Measurements from ENCODE around the gene SLX9.
A peak's percentile ranks its signal among the peaks of the same experiment; 100 is the strongest.

Gene SLX9

DNA sequence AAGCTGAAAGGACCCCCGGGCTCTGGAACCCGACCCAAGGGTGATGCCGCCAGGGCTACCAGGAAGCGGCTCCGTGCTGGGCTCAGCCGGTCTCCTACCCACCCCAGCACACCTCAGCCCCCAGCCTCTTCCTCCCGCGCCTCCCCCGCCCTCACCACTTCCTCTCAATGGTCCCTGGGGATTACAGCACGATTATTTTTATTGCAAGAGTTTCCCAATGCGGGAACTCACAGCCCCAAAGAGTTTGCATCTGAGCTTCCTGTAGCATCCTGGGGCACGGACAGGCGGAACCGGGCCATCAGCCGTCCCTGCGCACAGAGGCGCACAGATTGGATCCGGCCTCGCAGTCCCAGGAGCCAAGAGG, 8.7 kb upstream of the SLX9 start:
- WGBS (ENCODE audit: extremely low coverage, insufficient coverage, insufficient read length), result no CpG with 5 or more reads among the region's 19 CpGs
- H3K4ac ChIP-seq (ENCODE audit: low read depth, low read length), result no peak overlapping the region
- no peak overlapping the region for H3K4me2 ChIP-seq (ENCODE audit: low read length)
- H3K27ac ChIP-seq (ENCODE audit: low read depth, low read length), result no peak overlapping the region
- no peak overlapping the region for H4K91ac ChIP-seq (ENCODE audit: low read depth, low read length)
- H2BK5ac ChIP-seq (ENCODE audit: low read depth, low read length, poor library complexity), result no peak overlapping the region
- no peak overlapping the region for H2BK12ac ChIP-seq (ENCODE audit: low read length)
- no peak overlapping the region for H4K12ac ChIP-seq (ENCODE audit: low read depth, low read length)
- H4K8ac ChIP-seq (ENCODE audit: low read depth, low read length), result no peak overlapping the region
- H3K18ac ChIP-seq (ENCODE audit: low read length), result no peak overlapping the region
- H3K14ac ChIP-seq (ENCODE audit: low read length), result no peak overlapping the region
- no peak overlapping the region for H3K23ac ChIP-seq (ENCODE audit: low read length)
- H2BK120ac ChIP-seq (ENCODE audit: insufficient read depth, low read length, poor library complexity), result no peak overlapping the region
- no peak overlapping the region for H3K9ac ChIP-seq (ENCODE audit: low read length)
- H3K9me3 ChIP-seq (ENCODE audit: insufficient read depth, low read depth, low read length), result peaks cover 15% of the 10 kb centered on the region
- peaks cover 16 to 32% of the 10 kb centered on the region in 2 experiments for H3K4me1 ChIP-seq (ENCODE audit: control insufficient read depth in 1 of 2, insufficient read depth in 2 of 2, low read length in 2 of 2)
- peak in 1 of 2 donors; percentile 3 for DNase-seq
- no peak overlapping the region for H2AFZ ChIP-seq (ENCODE audit: insufficient read depth, low read length, poor library complexity)
- H3K79me1 ChIP-seq (ENCODE audit: low read length), result no peaks in the 10 kb centered on the region
- no peaks in the 10 kb centered on the region for H3K36me3 ChIP-seq (ENCODE audit: control insufficient read depth in 1 of 2, insufficient read depth in 2 of 2, low read length in 2 of 2)
- H3K27me3 ChIP-seq (ENCODE audit: insufficient read depth, low read length), result peaks cover 51% of the 10 kb centered on the region
- no peaks in the 10 kb centered on the region for H3K79me2 ChIP-seq (ENCODE audit: control insufficient read depth, insufficient read depth, low read length, poor library complexity)
- H3K4me3 ChIP-seq (ENCODE audit: low read depth, low read length), result no peak overlapping the region
- H2AK5ac ChIP-seq (ENCODE audit: low read length), result no peak overlapping the region

GRCh38 chr21:44931501-44932407, 8.1 kb upstream of the SLX9 start:
- H3K4me3 ChIP-seq (ENCODE audit: low read depth, low read length), result no peak overlapping the region
- DNase-seq, result peak in 1 of 2 donors; percentile 24

GRCh38 chr21:44932408-44933181, 7.2 kb upstream of the SLX9 start:
- Histone ChIP-seq H3K4ac (ENCODE audit: low read depth, low read length) (no peak overlapping the region), H4K12ac (ENCODE audit: low read depth, low read length) (no peak overlapping the region), H3K27ac (ENCODE audit: low read depth, low read length) (no peak overlapping the region), H3K79me2 (ENCODE audit: control insufficient read depth, insufficient read depth, low read length, poor library complexity) (no peaks in the 10 kb centered on the region), H2BK5ac (ENCODE audit: low read depth, low read length, poor library complexity) (no peak overlapping the region), H3K18ac (ENCODE audit: low read length) (no peak overlapping the region), H4K8ac (ENCODE audit: low read depth, low read length) (no peak overlapping the region), H3K36me3 (ENCODE audit: control insufficient read depth in 1 of 2, insufficient read depth in 2 of 2, low read length in 2 of 2) (no peaks in the 10 kb centered on the region), H3K14ac (ENCODE audit: low read length) (no peak overlapping the region), H3K9me3 (ENCODE audit: insufficient read depth, low read depth, low read length) (peaks cover 8% of the 10 kb centered on the region), H2AFZ (ENCODE audit: insufficient read depth, low read length, poor library complexity) (no peak overlapping the region), H3K27me3 (ENCODE audit: insufficient read depth, low read length) (peaks cover 51% of the 10 kb centered on the region), H3K9ac (ENCODE audit: low read length) (no peak overlapping the region), H3K4me3 (ENCODE audit: low read depth, low read length) (no peak overlapping the region), H2BK120ac (ENCODE audit: insufficient read depth, low read length, poor library complexity) (no peak overlapping the region), H3K4me1 (ENCODE audit: control insufficient read depth in 1 of 2, insufficient read depth in 2 of 2, low read length in 2 of 2) (peaks cover 11 to 19% of the 10 kb centered on the region in 2 experiments), H2AK5ac (ENCODE audit: low read length) (no peak overlapping the region), H2BK12ac (ENCODE audit: low read length) (no peak overlapping the region), H3K79me1 (ENCODE audit: low read length) (no peaks in the 10 kb centered on the region), H3K23ac (ENCODE audit: low read length) (no peak overlapping the region), H3K4me2 (ENCODE audit: low read length) (peak overlapping the region; percentile 43), H4K91ac (ENCODE audit: low read depth, low read length) (no peak overlapping the region)
- WGBS (ENCODE audit: extremely low coverage, insufficient coverage, insufficient read length), result no CpG with 5 or more reads among the region's 68 CpGs
- no peak for DNase-seq

More at GRCh38 chr21:44931501-44932407, 8.1 kb upstream of the SLX9 start:
- Histone ChIP-seq H2AK5ac (ENCODE audit: low read length) (no peak overlapping the region), H3K27ac (ENCODE audit: low read depth, low read length) (no peak overlapping the region), H3K9me3 (ENCODE audit: insufficient read depth, low read depth, low read length) (peaks cover 11% of the 10 kb centered on the region), H2BK12ac (ENCODE audit: low read length) (no peak overlapping the region), H3K79me1 (ENCODE audit: low read length) (no peaks in the 10 kb centered on the region), H3K79me2 (ENCODE audit: control insufficient read depth, insufficient read depth, low read length, poor library complexity) (no peaks in the 10 kb centered on the region), H3K4me2 (ENCODE audit: low read length) (peak overlapping the region; percentile 43), H2BK5ac (ENCODE audit: low read depth, low read length, poor library complexity) (no peak overlapping the region), H4K8ac (ENCODE audit: low read depth, low read length) (no peak overlapping the region), H3K9ac (ENCODE audit: low read length) (no peak overlapping the region), H3K23ac (ENCODE audit: low read length) (no peak overlapping the region), H4K91ac (ENCODE audit: low read depth, low read length) (no peak overlapping the region), H3K18ac (ENCODE audit: low read length) (no peak overlapping the region), H3K36me3 (ENCODE audit: control insufficient read depth in 1 of 2, insufficient read depth in 2 of 2, low read length in 2 of 2) (no peaks in the 10 kb centered on the region), H3K14ac (ENCODE audit: low read length) (no peak overlapping the region), H3K4ac (ENCODE audit: low read depth, low read length) (no peak overlapping the region), H2AFZ (ENCODE audit: insufficient read depth, low read length, poor library complexity) (no peak overlapping the region), H3K4me1 (ENCODE audit: control insufficient read depth in 1 of 2, insufficient read depth in 2 of 2, low read length in 2 of 2) (peaks cover 16 to 26% of the 10 kb centered on the region in 2 experiments), H3K27me3 (ENCODE audit: insufficient read depth, low read length) (peaks cover 51% of the 10 kb centered on the region), H2BK120ac (ENCODE audit: insufficient read depth, low read length, poor library complexity) (no peak overlapping the region), H4K12ac (ENCODE audit: low read depth, low read length) (no peak overlapping the region)
- no CpG with 5 or more reads among the region's 78 CpGs for WGBS (ENCODE audit: extremely low coverage, insufficient coverage, insufficient read length)

DNA sequence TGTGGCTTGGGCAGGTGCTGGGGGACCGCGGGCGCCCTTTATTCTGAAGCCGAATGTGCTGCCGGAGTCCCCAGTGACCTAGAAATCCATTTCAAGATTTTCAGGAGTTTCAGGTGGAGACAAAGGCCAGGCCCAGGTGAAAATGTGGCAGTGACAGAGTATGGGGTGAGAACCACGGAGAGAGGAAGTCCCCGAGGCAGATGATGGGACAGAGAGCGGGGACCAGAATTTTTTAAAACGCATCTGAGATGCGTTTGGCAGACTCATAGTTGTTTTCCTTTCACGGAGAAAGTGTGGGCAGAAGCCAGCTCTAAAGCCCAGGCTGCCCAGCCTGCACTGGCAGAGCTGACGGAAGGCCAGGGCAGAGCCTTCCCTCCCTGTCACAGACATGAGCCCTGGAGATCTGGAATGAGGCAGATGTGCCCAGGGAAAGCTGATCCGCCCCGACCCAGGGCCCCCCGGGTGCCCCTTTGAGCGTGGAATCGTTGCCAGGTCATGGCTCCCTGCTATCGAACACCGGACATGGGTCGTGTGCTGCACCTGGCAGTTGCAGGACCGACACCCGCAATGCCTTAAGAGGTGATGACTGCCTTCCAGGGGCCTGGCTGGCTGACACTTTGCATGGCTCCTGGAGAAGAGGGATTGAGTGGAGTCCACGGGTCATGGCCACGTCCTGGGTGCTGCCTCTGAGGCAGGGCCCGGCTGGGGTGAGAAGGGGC, 6.5 kb upstream of the SLX9 start:
- H4K91ac ChIP-seq (ENCODE audit: low read depth, low read length), result no peak overlapping the region
- H3K9me3 ChIP-seq (ENCODE audit: insufficient read depth, low read depth, low read length), result peaks cover 8% of the 10 kb centered on the region
- H3K79me1 ChIP-seq (ENCODE audit: low read length), result no peaks in the 10 kb centered on the region
- no peak overlapping the region for H4K8ac ChIP-seq (ENCODE audit: low read depth, low read length)
- peaks cover 51% of the 10 kb centered on the region for H3K27me3 ChIP-seq (ENCODE audit: insufficient read depth, low read length)
- H3K36me3 ChIP-seq (ENCODE audit: control insufficient read depth in 1 of 2, insufficient read depth in 2 of 2, low read length in 2 of 2), result no peaks in the 10 kb centered on the region
- H4K12ac ChIP-seq (ENCODE audit: low read depth, low read length), result no peak overlapping the region
- H2BK5ac ChIP-seq (ENCODE audit: low read depth, low read length, poor library complexity), result no peak overlapping the region
- no peak overlapping the region for H3K27ac ChIP-seq (ENCODE audit: low read depth, low read length)
- H3K14ac ChIP-seq (ENCODE audit: low read length), result no peak overlapping the region
- H3K4ac ChIP-seq (ENCODE audit: low read depth, low read length), result no peak overlapping the region
- no peak overlapping the region for H2BK12ac ChIP-seq (ENCODE audit: low read length)
- H3K4me1 ChIP-seq (ENCODE audit: control insufficient read depth in 1 of 2, insufficient read depth in 2 of 2, low read length in 2 of 2), result peaks cover 4 to 11% of the 10 kb centered on the region in 2 experiments
- no peak overlapping the region for H2AFZ ChIP-seq (ENCODE audit: insufficient read depth, low read length, poor library complexity)
- no peak overlapping the region for H3K9ac ChIP-seq (ENCODE audit: low read length)
- WGBS (ENCODE audit: extremely low coverage, insufficient coverage, insufficient read length), result no CpG with 5 or more reads among the region's 25 CpGs
- H2AK5ac ChIP-seq (ENCODE audit: low read length), result no peak overlapping the region
- H3K4me2 ChIP-seq (ENCODE audit: low read length), result no peak overlapping the region
- H2BK120ac ChIP-seq (ENCODE audit: insufficient read depth, low read length, poor library complexity), result no peak overlapping the region
- DNase-seq, result no peak
- H3K4me3 ChIP-seq (ENCODE audit: low read depth, low read length), result no peak overlapping the region
- no peaks in the 10 kb centered on the region for H3K79me2 ChIP-seq (ENCODE audit: control insufficient read depth, insufficient read depth, low read length, poor library complexity)
- H3K18ac ChIP-seq (ENCODE audit: low read length), result no peak overlapping the region
- H3K23ac ChIP-seq (ENCODE audit: low read length), result no peak overlapping the region

All from trophoblast cell (in vitro differentiated cells and primary cell).